Esophagus squamous epithelium (tissue), 5 donors: ENCODE measurements around the gene TOP3A. TPM values are rescaled to one million over a fixed set of nuclear protein-coding genes. Genes with fewer than 3 reads are reported as not detected.
"Not testable (repeated sequence)": the region's sequence is repeated elsewhere in the genome, so short reads cannot be mapped to it uniquely, and the experiment has no call there.

Source experiments
- DNase-seq: peaks from one replicate; lab custom pipeline; 2025; lab: John Stamatoyannopoulos, UW
- H3K27ac ChIP-seq, 4 donors: fragments of 200-600 bp; sonication (generic); one replicate each; pipeline ENCODE4 v1.5.1; 2016 to 2019; ENCODE audit warnings: mild to moderate bottlenecking in 1 of 4
- H3K27me3 ChIP-seq, 4 donors: fragments of 200-600 bp; sonication (generic); 1 replicate in 3 of 4; 2 replicates in 1 of 4; pipeline versions ENCODE4 v1.5.1 to v1.6.0; 2017 to 2021; ENCODE audit warnings: antibody characterized with exemption in 1 of 4
- H3K36me3 ChIP-seq, 3 donors: fragments of 200-600 bp; sonication (generic); one replicate each; pipeline ENCODE4 v1.5.1; 2016 to 2019
- H3K4me1 ChIP-seq, 3 donors: fragments of 200-600 bp; sonication (generic); one replicate each; pipeline ENCODE4 v1.5.1; 2017 to 2019
- H3K4me3 ChIP-seq, 4 donors: fragments of 200-600 bp; sonication (generic); 1 replicate in 3 of 4; 2 replicates in 1 of 4; pipeline ENCODE4 v1.5.1; 2016 to 2019; ENCODE audit warnings: mild to moderate bottlenecking in 2 of 4, moderate library complexity in 1 of 4
- H3K9me3 ChIP-seq, 3 donors: fragments of 200-600 bp; sonication (generic); one replicate each; pipeline ENCODE4 v1.5.1; 2016 to 2019
- CTCF ChIP-seq, 6 experiments: fragments of 450-650 bp in 4 of 6; fragments of 200-600 bp in 2 of 6; sonication (generic) in 2 of 6; IDR thresholded peaks; one replicate each; pipeline ENCODE4 v1.5.1; 2016 to 2019; ENCODE audit warnings: antibody characterized with exemption in 6 of 6, mild to moderate bottlenecking in 4 of 6, moderate library complexity in 4 of 6
- POLR2A ChIP-seq, 4 donors: fragments of 450-650 bp; IDR thresholded peaks; one replicate each; pipeline ENCODE4 v1.6.1; 2017; ENCODE audit warnings: antibody characterized with exemption in 4 of 4, mild to moderate bottlenecking in 4 of 4, moderate library complexity in 3 of 4
- WGBS, 2 donors: methylation state at CpG; one replicate each; pipeline ENCODE4 v1.1.5; 2018; 5-methylcytosine and 5-hydroxymethylcytosine counted together
- intact Hi-C: fragments of 100-400 bp; cut with DNase I; formaldehyde crosslinking; loops from one replicate; pipeline ENCODE4 v1.15.0; 2022
- total RNA-seq, 4 donors: library from RNA; depleted of rRNA; stranded (reverse); fragments of >200 nt; gene quantifications; one replicate each; pipeline ENCODE4 v1.1.0, GENCODE V29; 2016
- donor health status: DM: yes; HTN: yes; CAD: no.

Gene TOP3A
- total RNA-seq, 4 donors from 2014 or later: 17.9 to 34.0 (median 21.1) TPM

GRCh38 chr17:18339933-18340332, 25.1 kb upstream of the TOP3A start:
- no peak for TF ChIP-seq CTCF (IDR thresholded peaks at IDR 0.05)
- no peak for TF ChIP-seq POLR2A (IDR thresholded peaks at IDR 0.05)
- no peak overlapping the region for H3K27ac ChIP-seq
- no peaks in the 10 kb centered on the region for H3K9me3 ChIP-seq
- H3K36me3 ChIP-seq: peaks cover 22 to 100% (median 24%) of the 10 kb centered on the region in 3 donors
- 91 to 96% methylated on average over 9 of the region's 13 CpGs for WGBS, 2 donors
- no peak overlapping the region for H3K4me3 ChIP-seq
- intact Hi-C loops: no loop called here
- no peak for DNase-seq
- H3K4me1 ChIP-seq: no peaks in the 10 kb centered on the region
- H3K27me3 ChIP-seq: no peaks in the 10 kb centered on the region

- H3K27ac ChIP-seq, H3K4me3 ChIP-seq, DNase-seq, H3K27me3 ChIP-seq, H3K9me3 ChIP-seq, H3K4me1 ChIP-seq, intact Hi-C loops: not testable (repeated sequence)
- H3K36me3 ChIP-seq: peaks cover 19 to 100% (median 29%) of the 10 kb centered on the region in 3 donors
- WGBS, 2 donors: no CpG with 5 or more reads among the region's 25 CpGs
Observed at GRCh38 chr17:18338158-18338557, 23.4 kb upstream of the TOP3A start.

- no peak for TF ChIP-seq CTCF (IDR thresholded peaks at IDR 0.05)
- no peak for TF ChIP-seq POLR2A (IDR thresholded peaks at IDR 0.05)
Observed at GRCh38 chr17:18332909-18333489, 18.2 kb upstream of the TOP3A start.

GRCh38 chr17:18331879-18332278, 17.1 kb upstream of the TOP3A start:
- H3K4me3 ChIP-seq: no peak overlapping the region
- no peak for TF ChIP-seq POLR2A (IDR thresholded peaks at IDR 0.05)
- TF ChIP-seq CTCF (IDR thresholded peaks at IDR 0.05): no peak
- intact Hi-C loops: no loop called here
- no peaks in the 10 kb centered on the region for H3K9me3 ChIP-seq
- H3K4me1 ChIP-seq: no peaks in the 10 kb centered on the region
- H3K27ac ChIP-seq: no peak overlapping the region
- 82 to 84% methylated on average over 9 of the region's 9 CpGs for WGBS, 2 donors
- peaks cover 22 to 100% (median 37%) of the 10 kb centered on the region in 3 donors for H3K36me3 ChIP-seq
- no peaks in the 10 kb centered on the region for H3K27me3 ChIP-seq
- no peak for DNase-seq

More at GRCh38 chr17:18332909-18333489, 18.2 kb upstream of the TOP3A start:
- no peaks in the 10 kb centered on the region for H3K4me1 ChIP-seq
- no peaks in the 10 kb centered on the region for H3K27me3 ChIP-seq
- no peaks in the 10 kb centered on the region for H3K9me3 ChIP-seq
- intact Hi-C loops: no loop called here
- peaks cover 22 to 100% (median 33%) of the 10 kb centered on the region in 3 donors for H3K36me3 ChIP-seq
- H3K27ac ChIP-seq: no peak overlapping the region
- DNase-seq: no peak
- no peak overlapping the region for H3K4me3 ChIP-seq
- WGBS, 2 donors: 54 to 88% methylated on average over 1 to 2 of the region's 4 CpGs

- Histone ChIP-seq H3K9me3 (no peaks in the 10 kb centered on the region), H3K27ac (no peak overlapping the region), H3K4me3 (no peak overlapping the region), H3K4me1 (no peaks in the 10 kb centered on the region), H3K36me3 (peaks cover 13 to 100% (median 57%) of the 10 kb centered on the region in 3 donors), H3K27me3 (no peaks in the 10 kb centered on the region)
- TF ChIP-seq POLR2A (IDR thresholded peaks at IDR 0.05): no peak
- no peak for TF ChIP-seq CTCF (IDR thresholded peaks at IDR 0.05)
- intact Hi-C loops: no loop called here
- WGBS, 2 donors: 55 to 85% methylated on average over 2 to 7 of the region's 9 CpGs
- DNase-seq: no peak
Observed at GRCh38 chr17:18328643-18329204, 13.9 kb upstream of the TOP3A start.
